Measurements from ENCODE around the gene TRABD2A. TPM values are rescaled to one million over a fixed set of nuclear protein-coding genes. Genes with fewer than 3 reads are reported as not detected.

The TRABD2A gene
- total RNA-seq, 1 donor from 2014 or later: 2.0 TPM

GRCh38 chr2:84886791-84887190, 5.9 kb upstream of the TRABD2A start:
- H3K4me1 Mint-ChIP-seq (ENCODE audit: low read depth): peaks cover 5% of the 10 kb centered on the region
- no peak overlapping the region for H3K27ac Mint-ChIP-seq
- DNase-seq (ENCODE audit: low spot score, unreplicated experiment): no peak
- TF ChIP-seq CTCF (IDR thresholded peaks at IDR 0.05; ENCODE audit: unreplicated experiment): no peak
- peaks cover 51% of the 10 kb centered on the region for H3K27me3 Mint-ChIP-seq
- no peaks in the 10 kb centered on the region for H3K36me3 Mint-ChIP-seq (ENCODE audit: insufficient read depth)
- no peak overlapping the region for H3K4me3 Mint-ChIP-seq (ENCODE audit: low read depth)
- no peaks in the 10 kb centered on the region for H3K9me3 Mint-ChIP-seq (ENCODE audit: low read depth)

GRCh38 chr2:84885111-84885510, 4.2 kb upstream of the TRABD2A start:
- Mint-ChIP-seq H3K4me1 (ENCODE audit: low read depth) (peaks cover 17% of the 10 kb centered on the region), H3K36me3 (ENCODE audit: insufficient read depth) (no peaks in the 10 kb centered on the region), H3K4me3 (ENCODE audit: low read depth) (no peak overlapping the region), H3K9me3 (ENCODE audit: low read depth) (no peaks in the 10 kb centered on the region), H3K27ac (no peak overlapping the region), H3K27me3 (peaks cover 65% of the 10 kb centered on the region)
- TF ChIP-seq CTCF (IDR thresholded peaks at IDR 0.05; ENCODE audit: unreplicated experiment): no peak
- DNase-seq (ENCODE audit: low spot score, unreplicated experiment): no peak

- H3K9me3 Mint-ChIP-seq (ENCODE audit: low read depth): no peaks in the 10 kb centered on the region
These were observed 3.6 kb upstream of the TRABD2A start for GRCh38 chr2:84884449-84884848.

GRCh38 chr2:84882775-84883550, 2.1 kb upstream of the TRABD2A start:
- no peak for TF ChIP-seq CTCF (IDR thresholded peaks at IDR 0.05; ENCODE audit: unreplicated experiment)
- Mint-ChIP-seq H3K36me3 (ENCODE audit: insufficient read depth) (no peaks in the 10 kb centered on the region), H3K27ac (no peak overlapping the region), H3K27me3 (peaks cover 82% of the 10 kb centered on the region), H3K9me3 (ENCODE audit: low read depth) (no peaks in the 10 kb centered on the region), H3K4me3 (ENCODE audit: low read depth) (no peak overlapping the region), H3K4me1 (ENCODE audit: low read depth) (peaks cover 19% of the 10 kb centered on the region)
- DNase-seq (ENCODE audit: low spot score, unreplicated experiment): no peak

More at GRCh38 chr2:84884449-84884848, 3.6 kb upstream of the TRABD2A start:
- no peaks in the 10 kb centered on the region for H3K36me3 Mint-ChIP-seq (ENCODE audit: insufficient read depth)
- TF ChIP-seq CTCF (IDR thresholded peaks at IDR 0.05; ENCODE audit: unreplicated experiment): no peak
- peaks cover 72% of the 10 kb centered on the region for H3K27me3 Mint-ChIP-seq
- H3K4me1 Mint-ChIP-seq (ENCODE audit: low read depth): peaks cover 19% of the 10 kb centered on the region
- DNase-seq (ENCODE audit: low spot score, unreplicated experiment): no peak
- no peak overlapping the region for H3K4me3 Mint-ChIP-seq (ENCODE audit: low read depth)
- H3K27ac Mint-ChIP-seq: no peak overlapping the region

GRCh38 chr2:84882414-84882738, 1.5 kb upstream of the TRABD2A start:
- DNase-seq (ENCODE audit: low spot score, unreplicated experiment): no peak
- Mint-ChIP-seq H3K27me3 (peaks cover 88% of the 10 kb centered on the region), H3K4me3 (ENCODE audit: low read depth) (peak overlapping the region; percentile 79), H3K36me3 (ENCODE audit: insufficient read depth) (no peaks in the 10 kb centered on the region), H3K27ac (no peak overlapping the region), H3K4me1 (ENCODE audit: low read depth) (peaks cover 19% of the 10 kb centered on the region), H3K9me3 (ENCODE audit: low read depth) (no peaks in the 10 kb centered on the region)
- TF ChIP-seq CTCF (IDR thresholded peaks at IDR 0.05; ENCODE audit: unreplicated experiment): no peak

Measured in progenitor cell of endocrine pancreas (in vitro differentiated cells).